ENCODE measurements around the gene PARVG. TPM values are rescaled to one million over a fixed set of nuclear protein-coding genes. Genes with fewer than 3 reads are reported as not detected.

PARVG gene
- total RNA-seq, 1 experiment from 2014 or later: not detected

DNA sequence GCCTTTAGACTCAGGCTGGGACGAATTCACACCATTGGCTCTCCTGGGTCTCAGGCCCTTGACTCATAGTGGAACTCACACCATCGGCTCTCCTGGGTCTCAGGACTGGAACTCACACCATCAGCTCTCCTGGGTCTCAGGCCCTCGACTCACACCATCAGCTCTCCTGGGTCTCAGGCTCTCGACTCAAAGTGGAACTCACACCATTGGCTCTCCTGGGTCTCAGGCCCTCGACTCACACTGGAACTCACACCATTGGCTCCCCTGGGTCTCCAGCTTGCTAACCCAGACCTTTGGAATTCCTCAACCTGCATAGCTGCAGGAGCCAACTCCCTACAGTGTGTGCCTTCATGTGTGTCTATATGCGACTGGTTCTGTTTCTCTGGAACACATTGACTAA is 75.4 kb downstream of the PARVG start:
- Histone ChIP-seq H3K27me3 (no peaks in the 10 kb centered on the region), H3K36me3 (peaks cover 18% of the 10 kb centered on the region), H3K4me3 (no peak overlapping the region), H3K9me3 (no peaks in the 10 kb centered on the region)
- DNase-seq: no peak

DNA sequence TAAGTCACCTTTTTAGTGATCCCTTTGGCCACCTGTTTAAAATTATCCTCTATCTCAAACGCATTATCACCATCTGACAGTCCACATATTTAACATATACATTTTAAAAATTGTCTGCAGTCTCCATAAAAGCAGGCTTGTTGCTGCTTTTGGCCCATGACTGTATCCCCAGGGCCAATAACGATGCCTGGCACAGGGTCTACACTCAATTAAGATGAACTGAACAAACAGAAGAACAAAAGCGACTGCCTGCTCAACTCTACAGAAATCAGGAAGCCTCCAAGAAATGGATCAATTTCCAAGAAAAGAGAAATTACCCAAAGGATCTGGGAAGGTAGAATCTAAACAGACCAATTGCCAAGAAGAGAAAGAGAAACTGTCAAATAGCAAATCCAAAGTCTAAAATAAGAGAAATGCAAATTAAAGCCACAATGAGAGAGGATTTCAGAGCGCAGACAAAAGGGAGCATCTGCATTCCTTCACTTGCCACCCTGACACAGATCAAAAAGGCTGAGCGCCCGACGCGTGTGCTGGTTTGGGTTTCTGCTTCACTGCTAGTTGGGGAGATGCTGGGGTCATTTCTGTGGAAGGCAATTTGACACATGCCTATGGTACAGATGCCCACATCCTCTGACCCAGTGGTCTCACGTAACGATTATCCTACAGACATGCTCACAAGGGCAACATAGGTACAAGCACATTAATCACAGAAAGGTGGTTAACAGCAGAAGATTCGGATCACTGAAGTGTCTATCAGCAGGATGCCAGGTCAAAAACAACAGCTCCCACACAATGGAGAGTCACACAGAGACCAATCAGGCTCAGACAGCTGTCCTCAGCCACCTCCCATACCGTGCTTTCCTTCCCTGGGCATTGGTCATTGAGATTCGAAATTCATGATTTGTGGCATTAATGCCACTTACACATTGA is 76.1 kb downstream of the PARVG start:
- Histone ChIP-seq H3K4me3 (no peak overlapping the region), H3K9me3 (no peaks in the 10 kb centered on the region), H3K27me3 (no peaks in the 10 kb centered on the region), H3K36me3 (peaks cover 14% of the 10 kb centered on the region)
- DNase-seq: no peak

Other genes with a start within 250 kb of the PARVG start
- gene SAMM50, start 225.5 kb upstream of the PARVG start, total RNA-seq (2014; rRNA removed; shearing (Covaris generic); ENCODE audit: low replicate concordance): 65.1 and 90.4 TPM in 2 replicates
- gene PARVB, start 156.6 kb upstream of the PARVG start, total RNA-seq (2014; rRNA removed; shearing (Covaris generic); ENCODE audit: low replicate concordance): 31.0 and 88.1 TPM in 2 replicates
- 37.9 and 49.6 TPM in 2 replicates for gene SHISAL1, start 132.0 kb downstream of the PARVG start, total RNA-seq (2014; rRNA removed; shearing (Covaris generic); ENCODE audit: low replicate concordance)

All from MG63 (cell line).